ENCODE data around the gene RASL12. TPM values are rescaled to one million over a fixed set of nuclear protein-coding genes. Genes with fewer than 3 reads are reported as not detected.

RASL12 gene
- total RNA-seq, 4 donors from 2014 or later, result 2.8 to 32.4 (median 8.9) TPM

DNA sequence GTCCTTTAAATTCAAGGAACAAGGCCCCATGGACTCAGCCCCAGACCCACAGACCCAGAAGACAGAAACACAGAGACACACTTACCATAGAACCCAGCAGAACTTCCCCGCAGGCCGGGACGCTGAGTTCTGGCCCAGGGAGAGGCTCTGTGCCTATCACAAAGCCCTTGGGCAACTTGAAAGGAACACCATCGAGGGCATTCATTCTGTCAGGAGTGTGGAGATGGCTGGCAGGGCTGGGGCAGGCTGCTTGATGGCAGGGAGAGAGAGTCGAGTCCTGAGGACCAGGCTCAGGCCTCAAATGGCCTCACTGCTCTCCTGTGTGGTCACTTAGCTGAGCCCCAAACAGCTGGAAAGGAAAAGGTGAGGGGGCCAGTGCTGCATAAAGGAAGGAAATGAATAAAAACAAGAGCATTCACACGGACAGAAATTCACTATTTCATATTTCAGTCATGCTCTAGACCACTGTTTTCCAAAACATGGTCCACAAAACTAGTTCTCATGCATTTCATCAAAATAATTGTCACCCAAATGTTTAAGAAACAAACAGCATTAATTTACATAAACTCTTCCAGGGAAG lies 38.3 kb upstream of the RASL12 start:
- intact Hi-C loops (cut with DNase I), result no loop called here

GRCh38 chr15:65105038-65105437 lies 37.2 kb upstream of the RASL12 start:
- DNase-seq, result no peak
- no peaks in the 10 kb centered on the region for H3K9me3 ChIP-seq
- intact Hi-C loops (cut with DNase I), result no loop called here
- H3K27me3 ChIP-seq, result no peaks in the 10 kb centered on the region
- 83 to 84% methylated on average over 5 of the region's 5 CpGs for WGBS, 2 donors
- peaks cover 0 to 61% (median 4%) of the 10 kb centered on the region in 3 donors for H3K36me3 ChIP-seq
- H3K27ac ChIP-seq, result no peak overlapping the region
- H3K4me1 ChIP-seq, result peaks cover 12 to 34% (median 14%) of the 10 kb centered on the region in 3 donors
- H3K4me3 ChIP-seq, result no peak overlapping the region
- TF ChIP-seq POLR2A (IDR thresholded peaks at IDR 0.05), result no peak
- TF ChIP-seq, protein P1, sequence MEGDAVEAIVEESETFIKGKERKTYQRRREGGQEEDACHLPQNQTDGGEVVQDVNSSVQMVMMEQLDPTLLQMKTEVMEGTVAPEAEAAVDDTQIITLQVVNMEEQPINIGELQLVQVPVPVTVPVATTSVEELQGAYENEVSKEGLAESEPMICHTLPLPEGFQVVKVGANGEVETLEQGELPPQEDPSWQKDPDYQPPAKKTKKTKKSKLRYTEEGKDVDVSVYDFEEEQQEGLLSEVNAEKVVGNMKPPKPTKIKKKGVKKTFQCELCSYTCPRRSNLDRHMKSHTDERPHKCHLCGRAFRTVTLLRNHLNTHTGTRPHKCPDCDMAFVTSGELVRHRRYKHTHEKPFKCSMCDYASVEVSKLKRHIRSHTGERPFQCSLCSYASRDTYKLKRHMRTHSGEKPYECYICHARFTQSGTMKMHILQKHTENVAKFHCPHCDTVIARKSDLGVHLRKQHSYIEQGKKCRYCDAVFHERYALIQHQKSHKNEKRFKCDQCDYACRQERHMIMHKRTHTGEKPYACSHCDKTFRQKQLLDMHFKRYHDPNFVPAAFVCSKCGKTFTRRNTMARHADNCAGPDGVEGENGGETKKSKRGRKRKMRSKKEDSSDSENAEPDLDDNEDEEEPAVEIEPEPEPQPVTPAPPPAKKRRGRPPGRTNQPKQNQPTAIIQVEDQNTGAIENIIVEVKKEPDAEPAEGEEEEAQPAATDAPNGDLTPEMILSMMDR (IDR thresholded peaks at IDR 0.05), result no peak

More for the DNA sequence above, 38.3 kb upstream of the RASL12 start:
- TF ChIP-seq POLR2A (IDR thresholded peaks at IDR 0.05), result no peak
- TF ChIP-seq, protein P1 (IDR thresholded peaks at IDR 0.05), result no peak
- 60 to 72% methylated on average over 3 to 5 of the region's 6 CpGs for WGBS, 2 donors
- Histone ChIP-seq H3K9me3 (no peaks in the 10 kb centered on the region), H3K4me3 (no peak overlapping the region), H3K4me1 (peaks cover 6 to 34% (median 11%) of the 10 kb centered on the region in 3 donors), H3K27me3 (no peaks in the 10 kb centered on the region), H3K27ac (no peak overlapping the region), H3K36me3 (peaks cover 0 to 64% (median 4%) of the 10 kb centered on the region in 3 donors)
- no peak for DNase-seq

DNA sequence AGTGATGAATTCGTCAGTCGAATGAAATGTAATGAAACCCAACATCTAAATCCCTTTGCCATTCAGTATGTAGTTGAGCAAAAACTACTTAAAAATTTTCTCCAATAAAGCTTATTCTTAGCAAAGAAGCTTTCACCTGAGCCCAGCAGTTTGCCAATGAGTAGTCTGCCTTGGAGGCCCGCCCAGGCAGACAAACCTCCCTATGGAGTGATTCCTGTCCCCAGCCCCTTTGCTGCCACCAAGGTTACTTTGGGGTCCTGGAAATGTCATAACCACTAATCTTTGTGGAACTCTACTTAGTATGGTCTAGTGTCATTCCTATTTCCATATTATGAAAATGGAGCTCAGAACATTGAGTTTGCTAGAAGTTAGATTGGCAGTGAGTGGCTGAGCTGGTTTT lies 35.1 kb upstream of the RASL12 start:
- H3K4me3 ChIP-seq, result no peak overlapping the region
- H3K27ac ChIP-seq, result no peak overlapping the region
- intact Hi-C loops (cut with DNase I), result no loop called here
- no peaks in the 10 kb centered on the region for H3K27me3 ChIP-seq
- H3K36me3 ChIP-seq, result peaks cover 0 to 78% (median 13%) of the 10 kb centered on the region in 3 donors
- TF ChIP-seq, protein P1 (IDR thresholded peaks at IDR 0.05), result no peak
- TF ChIP-seq POLR2A (IDR thresholded peaks at IDR 0.05), result no peak
- DNase-seq, result no peak
- WGBS, 2 donors, result 97% methylated on average over 3 of the region's 3 CpGs
- H3K4me1 ChIP-seq, result peaks cover 12 to 33% (median 14%) of the 10 kb centered on the region in 3 donors
- H3K9me3 ChIP-seq, result no peaks in the 10 kb centered on the region

GRCh38 chr15:65101891-65102708 lies 34.3 kb upstream of the RASL12 start:
- no peaks in the 10 kb centered on the region for H3K9me3 ChIP-seq
- H3K27me3 ChIP-seq, result no peaks in the 10 kb centered on the region
- H3K4me3 ChIP-seq, result no peak overlapping the region
- TF ChIP-seq POLR2A (IDR thresholded peaks at IDR 0.05), result no peak
- TF ChIP-seq, protein P1 (IDR thresholded peaks at IDR 0.05), result no peak
- H3K36me3 ChIP-seq, result peaks cover 0 to 79% (median 13%) of the 10 kb centered on the region in 3 donors
- peaks cover 12 to 33% (median 14%) of the 10 kb centered on the region in 3 donors for H3K4me1 ChIP-seq
- 83 to 85% methylated on average over 11 to 21 of the region's 75 CpGs for WGBS, 2 donors
- H3K27ac ChIP-seq, result peak overlapping the region in 3 of 4 donors; percentile 67 to 72 (median 67)
- no peak for DNase-seq
- intact Hi-C loops (cut with DNase I), result no loop called here

DNA sequence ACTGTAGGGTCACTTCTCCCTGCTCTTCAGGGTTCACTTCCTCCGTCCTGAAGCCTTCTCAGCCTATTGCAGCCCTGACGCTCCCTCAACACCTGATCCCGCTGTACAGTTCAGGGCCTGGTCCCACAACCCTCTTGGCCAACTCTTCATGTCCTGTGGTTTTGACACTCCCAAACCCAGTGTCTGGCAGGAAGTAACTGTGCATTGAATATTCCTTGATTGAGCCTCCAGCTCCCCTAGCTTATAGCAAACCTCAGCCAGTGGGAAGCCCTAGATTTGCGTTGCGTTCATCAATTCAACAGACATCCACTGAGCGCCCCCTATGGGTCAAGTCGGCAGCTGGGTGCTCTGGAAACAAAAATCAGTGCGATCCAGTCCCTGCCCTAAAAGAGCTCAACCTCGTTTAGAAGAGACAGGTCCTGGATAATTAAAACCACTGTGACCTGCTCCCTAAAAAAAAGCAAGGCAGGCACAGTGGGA lies 33.7 kb upstream of the RASL12 start:
- intact Hi-C loops (cut with DNase I), result no loop called here
- no peak for DNase-seq
- Histone ChIP-seq H3K9me3 (no peaks in the 10 kb centered on the region), H3K36me3 (peaks cover 0 to 81% (median 13%) of the 10 kb centered on the region in 3 donors), H3K4me1 (peaks cover 12 to 33% (median 14%) of the 10 kb centered on the region in 3 donors), H3K27me3 (no peaks in the 10 kb centered on the region), H3K27ac (peak overlapping the region; percentile 15 to 72 (median 67)), H3K4me3 (no peak overlapping the region)
- 16 to 37% methylated on average over 5 to 8 of the region's 9 CpGs for WGBS, 2 donors
- TF ChIP-seq POLR2A (IDR thresholded peaks at IDR 0.05), result no peak
- TF ChIP-seq, protein P1 (IDR thresholded peaks at IDR 0.05), result peak; percentile 47 to 86 (median 75)

Data from esophagus squamous epithelium (tissue), 5 donors.